ENCODE measurements around the gene CPB1.

The CPB1 gene

GRCh38 chr3:148865049-148865448 is 37.4 kb downstream of the CPB1 start, which contains the start of gene CPA3:
TSS of gene CPA3 (plus strand) at chr3:148865296. CDS start at chr3:148865308, 12 bp downstream.
- no peak for DNase-seq (ENCODE audit: low spot score)
- no peak for TF ChIP-seq CTCF (IDR thresholded peaks at IDR 0.05; ENCODE audit: extremely low read depth, missing control alignments)

GRCh38 chr3:148866261-148866660 is 38.6 kb downstream of the CPB1 start:
- no peak for DNase-seq (ENCODE audit: low spot score)
- no peak for TF ChIP-seq CTCF (IDR thresholded peaks at IDR 0.05; ENCODE audit: extremely low read depth, missing control alignments)

- TF ChIP-seq CTCF (IDR thresholded peaks at IDR 0.05; ENCODE audit: extremely low read depth, missing control alignments), result no peak
- no peak for DNase-seq (ENCODE audit: low spot score)
Observed at GRCh38 chr3:148873270-148873927, 45.8 kb downstream of the CPB1 start.

GRCh38 chr3:148873977-148874376 is 46.4 kb downstream of the CPB1 start:
- no peak for DNase-seq (ENCODE audit: low spot score)
- TF ChIP-seq CTCF (IDR thresholded peaks at IDR 0.05; ENCODE audit: extremely low read depth, missing control alignments), result no peak

- no peak for TF ChIP-seq CTCF (IDR thresholded peaks at IDR 0.05; ENCODE audit: extremely low read depth, missing control alignments)
- DNase-seq (ENCODE audit: low spot score), result no peak
Observed at GRCh38 chr3:148878095-148878494, 50.5 kb downstream of the CPB1 start.

- no peak for TF ChIP-seq CTCF (IDR thresholded peaks at IDR 0.05; ENCODE audit: extremely low read depth, missing control alignments)
- no peak for DNase-seq (ENCODE audit: low spot score)
Observed at GRCh38 chr3:148879256-148879655, 51.6 kb downstream of the CPB1 start.

GRCh38 chr3:148880681-148881080 is 53.1 kb downstream of the CPB1 start:
- DNase-seq (ENCODE audit: low spot score), result peak; percentile 8

More at GRCh38 chr3:148880681-148881080, 53.1 kb downstream of the CPB1 start:
- TF ChIP-seq CTCF (IDR thresholded peaks at IDR 0.05; ENCODE audit: extremely low read depth, missing control alignments), result no peak
